ENCODE data around the gene KCTD16. TPM values are rescaled to one million over a fixed set of nuclear protein-coding genes. Genes with fewer than 3 reads are reported as not detected.

Gene KCTD16
- polyA plus RNA-seq, 4 donors = under 0.01 to 1.8 (median 0.10) TPM

DNA sequence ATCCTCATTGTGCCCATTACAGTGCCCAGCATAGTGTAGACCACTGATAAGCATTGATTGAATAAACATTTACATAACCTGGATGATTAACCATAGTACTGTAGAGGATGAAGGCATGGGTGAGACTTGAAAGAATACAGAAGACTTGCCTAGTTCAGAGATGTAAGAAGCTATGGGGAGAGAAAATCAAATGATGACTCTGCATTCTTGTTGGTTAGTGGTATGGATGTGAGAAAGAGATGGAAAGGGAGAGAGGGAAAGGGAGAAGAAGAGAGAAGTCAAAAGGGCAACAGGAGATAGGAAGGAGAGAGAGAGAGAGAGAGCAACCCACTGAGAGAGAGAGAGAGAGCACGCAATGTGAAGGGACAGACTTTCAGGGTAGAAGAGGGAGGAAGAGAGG, 27.0 kb upstream of the KCTD16 start:
- Histone ChIP-seq H3K27ac (ENCODE audit: low read depth in 1 of 3, low read length in 2 of 3) (no peak overlapping the region), H3K9me3 (ENCODE audit: control insufficient read depth in 2 of 2, insufficient read depth in 1 of 2, low read depth in 1 of 2, low read length in 1 of 2) (no peaks in the 10 kb centered on the region), H3K27me3 (ENCODE audit: control insufficient read depth in 3 of 3, insufficient read depth in 3 of 3, low read length in 3 of 3) (no peaks in the 10 kb centered on the region), H3K36me3 (ENCODE audit: control insufficient read depth in 3 of 3, insufficient read depth in 2 of 3, low read depth in 1 of 3, low read length in 3 of 3) (no peaks in the 10 kb centered on the region), H3K4me1 (ENCODE audit: control insufficient read depth in 3 of 3, insufficient read depth in 2 of 3, low read depth in 1 of 3, low read length in 2 of 3) (peaks cover 0 to 7% (median 3%) of the 10 kb centered on the region in 3 donors), H3K4me3 (ENCODE audit: low read depth in 1 of 3, low read length in 3 of 3) (no peak overlapping the region)
- FAIRE-seq (no peak), DNase-seq (no peak)
- WGBS, 3 donors = 86 to 100% (median 90%) methylated on average over 1 of the region's 1 CpG

DNA sequence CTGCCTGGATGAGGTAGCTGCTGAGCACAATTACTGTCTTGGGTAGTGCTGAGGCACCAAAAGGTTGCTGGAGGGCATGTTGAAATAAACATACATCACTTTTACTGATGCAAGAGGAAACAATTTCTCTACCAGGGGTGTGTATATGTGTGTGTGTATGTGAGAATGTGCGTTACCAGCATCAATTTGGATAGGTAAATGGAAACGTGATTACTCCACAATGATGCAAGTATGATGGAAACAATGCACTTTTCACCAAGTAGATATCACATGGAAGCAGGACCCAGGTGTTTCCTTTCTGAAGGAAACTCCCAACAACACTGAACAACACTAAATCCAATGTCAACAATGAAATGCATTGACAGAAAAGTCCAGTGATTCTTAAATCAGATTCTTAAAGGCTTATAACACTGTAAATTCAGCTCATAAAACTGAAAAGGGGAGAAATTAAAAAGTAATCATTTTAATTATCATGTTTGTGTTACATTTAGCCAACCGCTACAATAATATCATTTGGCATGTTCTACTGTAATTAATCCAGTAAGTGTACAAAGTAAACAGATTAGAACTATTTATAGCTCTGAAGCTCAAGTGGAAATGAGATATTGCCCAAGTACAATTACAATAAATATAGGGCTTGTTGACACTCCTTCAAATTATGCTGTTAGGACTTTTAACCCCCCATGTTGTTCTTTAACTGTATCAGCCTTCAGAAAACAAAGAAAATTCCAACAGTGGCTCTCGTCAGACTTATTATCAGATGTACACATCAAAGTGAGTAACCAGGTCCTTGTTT, 25.5 kb upstream of the KCTD16 start:
- H3K4me3 ChIP-seq (ENCODE audit: low read depth in 1 of 3, low read length in 3 of 3) = no peak overlapping the region
- H3K27me3 ChIP-seq (ENCODE audit: control insufficient read depth in 3 of 3, insufficient read depth in 3 of 3, low read length in 3 of 3) = no peaks in the 10 kb centered on the region
- H3K27ac ChIP-seq (ENCODE audit: low read depth in 1 of 3, low read length in 2 of 3) = no peak overlapping the region
- H3K36me3 ChIP-seq (ENCODE audit: control insufficient read depth in 3 of 3, insufficient read depth in 2 of 3, low read depth in 1 of 3, low read length in 3 of 3) = no peaks in the 10 kb centered on the region
- 14 to 37% (median 24%) methylated on average over 4 of the region's 4 CpGs for WGBS, 3 donors
- DNase-seq = peak; percentile 13 to 42
- no peak for FAIRE-seq
- H3K4me1 ChIP-seq (ENCODE audit: control insufficient read depth in 3 of 3, insufficient read depth in 2 of 3, low read depth in 1 of 3, low read length in 2 of 3) = peaks cover 0 to 7% (median 3%) of the 10 kb centered on the region in 3 donors
- no peaks in the 10 kb centered on the region for H3K9me3 ChIP-seq (ENCODE audit: control insufficient read depth in 2 of 2, insufficient read depth in 1 of 2, low read depth in 1 of 2, low read length in 1 of 2)

- Histone ChIP-seq H3K36me3 (ENCODE audit: control insufficient read depth in 3 of 3, insufficient read depth in 2 of 3, low read depth in 1 of 3, low read length in 3 of 3) (no peaks in the 10 kb centered on the region), H3K9me3 (ENCODE audit: control insufficient read depth in 2 of 2, insufficient read depth in 1 of 2, low read depth in 1 of 2, low read length in 1 of 2) (no peaks in the 10 kb centered on the region), H3K27me3 (ENCODE audit: control insufficient read depth in 3 of 3, insufficient read depth in 3 of 3, low read length in 3 of 3) (no peaks in the 10 kb centered on the region), H3K4me1 (ENCODE audit: control insufficient read depth in 3 of 3, insufficient read depth in 2 of 3, low read depth in 1 of 3, low read length in 2 of 3) (no peaks in the 10 kb centered on the region), H3K4me3 (ENCODE audit: low read depth in 1 of 3, low read length in 3 of 3) (no peak overlapping the region), H3K27ac (ENCODE audit: low read depth in 1 of 3, low read length in 2 of 3) (no peak overlapping the region)
- FAIRE-seq (no peak), DNase-seq (no peak)
- WGBS, 3 donors = 88 to 97% (median 93%) methylated on average over 3 of the region's 3 CpGs
Measured at GRCh38 chr5:144151026-144151425, 19.6 kb upstream of the KCTD16 start.

DNA sequence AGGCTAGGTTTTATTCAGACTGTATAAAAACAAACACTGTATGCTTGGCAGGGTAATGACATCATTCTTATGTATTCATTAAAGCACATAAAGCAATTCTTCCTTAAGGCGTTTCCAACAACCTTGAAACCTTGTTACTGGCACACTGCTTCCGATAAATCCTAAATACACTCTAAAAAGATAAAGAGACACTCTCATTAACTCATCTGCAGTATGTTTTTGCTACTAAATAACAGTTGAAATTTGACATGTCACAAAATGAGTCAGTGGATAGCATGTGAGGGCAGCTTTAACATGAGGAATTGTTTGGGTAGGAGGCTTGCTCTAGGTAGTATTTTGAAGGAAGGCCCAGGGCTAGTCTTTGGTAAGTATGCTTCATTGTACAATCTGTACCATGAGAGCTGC, 13.9 kb upstream of the KCTD16 start:
- H3K4me1 ChIP-seq (ENCODE audit: control insufficient read depth in 3 of 3, insufficient read depth in 2 of 3, low read depth in 1 of 3, low read length in 2 of 3) = no peaks in the 10 kb centered on the region
- no peaks in the 10 kb centered on the region for H3K27me3 ChIP-seq (ENCODE audit: control insufficient read depth in 3 of 3, insufficient read depth in 3 of 3, low read length in 3 of 3)
- H3K36me3 ChIP-seq (ENCODE audit: control insufficient read depth in 3 of 3, insufficient read depth in 2 of 3, low read depth in 1 of 3, low read length in 3 of 3) = peaks cover 3 to 8% (median 7%) of the 10 kb centered on the region in 3 donors
- H3K9me3 ChIP-seq (ENCODE audit: control insufficient read depth in 2 of 2, insufficient read depth in 1 of 2, low read depth in 1 of 2, low read length in 1 of 2) = no peaks in the 10 kb centered on the region
- no peak overlapping the region for H3K27ac ChIP-seq (ENCODE audit: low read depth in 1 of 3, low read length in 2 of 3)
- no peak for FAIRE-seq
- DNase-seq = peak; percentile 23 to 57
- 10 to 55% (median 40%) methylated on average over 2 of the region's 2 CpGs for WGBS, 3 donors
- H3K4me3 ChIP-seq (ENCODE audit: low read depth in 1 of 3, low read length in 3 of 3) = no peak overlapping the region

GRCh38 chr5:144162686-144163085, 8.0 kb upstream of the KCTD16 start:
- H3K36me3 ChIP-seq (ENCODE audit: control insufficient read depth in 3 of 3, insufficient read depth in 2 of 3, low read depth in 1 of 3, low read length in 3 of 3) = peaks cover 9 to 15% (median 14%) of the 10 kb centered on the region in 3 donors
- no peak overlapping the region for H3K4me3 ChIP-seq (ENCODE audit: low read depth in 1 of 3, low read length in 3 of 3)
- no peak for FAIRE-seq
- no peak overlapping the region for H3K27ac ChIP-seq (ENCODE audit: low read depth in 1 of 3, low read length in 2 of 3)
- no peaks in the 10 kb centered on the region for H3K4me1 ChIP-seq (ENCODE audit: control insufficient read depth in 3 of 3, insufficient read depth in 2 of 3, low read depth in 1 of 3, low read length in 2 of 3)
- 93 to 98% (median 97%) methylated on average over 1 of the region's 1 CpG for WGBS, 3 donors
- DNase-seq = no peak
- H3K9me3 ChIP-seq (ENCODE audit: control insufficient read depth in 2 of 2, insufficient read depth in 1 of 2, low read depth in 1 of 2, low read length in 1 of 2) = no peaks in the 10 kb centered on the region
- H3K27me3 ChIP-seq (ENCODE audit: control insufficient read depth in 3 of 3, insufficient read depth in 3 of 3, low read length in 3 of 3) = no peaks in the 10 kb centered on the region

GRCh38 chr5:144166696-144167095, 4.0 kb upstream of the KCTD16 start:
- DNase-seq = no peak
- peaks cover 6 to 8% (median 7%) of the 10 kb centered on the region in 3 donors for H3K36me3 ChIP-seq (ENCODE audit: control insufficient read depth in 3 of 3, insufficient read depth in 2 of 3, low read depth in 1 of 3, low read length in 3 of 3)
- no peak overlapping the region for H3K4me3 ChIP-seq (ENCODE audit: low read depth in 1 of 3, low read length in 3 of 3)
- no peaks in the 10 kb centered on the region for H3K27me3 ChIP-seq (ENCODE audit: control insufficient read depth in 3 of 3, insufficient read depth in 3 of 3, low read length in 3 of 3)
- no peak overlapping the region for H3K27ac ChIP-seq (ENCODE audit: low read depth in 1 of 3, low read length in 2 of 3)
- H3K4me1 ChIP-seq (ENCODE audit: control insufficient read depth in 3 of 3, insufficient read depth in 2 of 3, low read depth in 1 of 3, low read length in 2 of 3) = peaks cover 3 to 8% (median 4%) of the 10 kb centered on the region in 3 donors
- 77 to 86% (median 82%) methylated on average over 1 of the region's 1 CpG for WGBS, 3 donors
- no peaks in the 10 kb centered on the region for H3K9me3 ChIP-seq (ENCODE audit: control insufficient read depth in 2 of 2, insufficient read depth in 1 of 2, low read depth in 1 of 2, low read length in 1 of 2)
- FAIRE-seq = no peak

GRCh38 chr5:144167998-144168397, 2.7 kb upstream of the KCTD16 start:
- 73 to 76% (median 73%) methylated on average over 3 of the region's 3 CpGs for WGBS, 3 donors
- Histone ChIP-seq H3K4me3 (ENCODE audit: low read depth in 1 of 3, low read length in 3 of 3) (no peak overlapping the region), H3K9me3 (ENCODE audit: control insufficient read depth in 2 of 2, insufficient read depth in 1 of 2, low read depth in 1 of 2, low read length in 1 of 2) (no peaks in the 10 kb centered on the region), H3K27ac (ENCODE audit: low read depth in 1 of 3, low read length in 2 of 3) (no peak overlapping the region), H3K4me1 (ENCODE audit: control insufficient read depth in 3 of 3, insufficient read depth in 2 of 3, low read depth in 1 of 3, low read length in 2 of 3) (peaks cover 3 to 8% (median 4%) of the 10 kb centered on the region in 3 donors), H3K27me3 (ENCODE audit: control insufficient read depth in 3 of 3, insufficient read depth in 3 of 3, low read length in 3 of 3) (peaks cover 0 to 3% (median 0%) of the 10 kb centered on the region in 3 donors), H3K36me3 (ENCODE audit: control insufficient read depth in 3 of 3, insufficient read depth in 2 of 3, low read depth in 1 of 3, low read length in 3 of 3) (peaks cover 2 to 8% (median 7%) of the 10 kb centered on the region in 3 donors)
- DNase-seq (no peak), FAIRE-seq (no peak)

- no peak for FAIRE-seq
- 1 to 3% (median 3%) methylated on average over 12 of the region's 12 CpGs for WGBS, 3 donors
Measured at GRCh38 chr5:144169904-144170275, 783 bp upstream of the KCTD16 start.

More at GRCh38 chr5:144169904-144170275, 783 bp upstream of the KCTD16 start:
- H3K36me3 ChIP-seq (ENCODE audit: control insufficient read depth in 3 of 3, insufficient read depth in 2 of 3, low read depth in 1 of 3, low read length in 3 of 3) = peaks cover 0 to 4% (median 1%) of the 10 kb centered on the region in 3 donors
- peaks cover 0 to 4% (median 0%) of the 10 kb centered on the region in 3 donors for H3K27me3 ChIP-seq (ENCODE audit: control insufficient read depth in 3 of 3, insufficient read depth in 3 of 3, low read length in 3 of 3)
- H3K4me3 ChIP-seq (ENCODE audit: low read depth in 1 of 3, low read length in 3 of 3) = peak overlapping the region; percentile 78 to 98 (median 92)
- peaks cover 3 to 8% (median 4%) of the 10 kb centered on the region in 3 donors for H3K4me1 ChIP-seq (ENCODE audit: control insufficient read depth in 3 of 3, insufficient read depth in 2 of 3, low read depth in 1 of 3, low read length in 2 of 3)
- no peaks in the 10 kb centered on the region for H3K9me3 ChIP-seq (ENCODE audit: control insufficient read depth in 2 of 2, insufficient read depth in 1 of 2, low read depth in 1 of 2, low read length in 1 of 2)
- peak overlapping the region; percentile 80 to 94 (median 91) for H3K27ac ChIP-seq (ENCODE audit: low read depth in 1 of 3, low read length in 2 of 3)
- peak; percentile 3 to 16 for DNase-seq
